RCC 7860 (cell line): Measurements from ENCODE around the gene DOCK10.
A peak's percentile ranks its signal among the peaks of the same experiment; 100 is the strongest.
"Not testable (repeated sequence)": the region's sequence is repeated elsewhere in the genome, so short reads cannot be mapped to it uniquely, and the experiment has no call there.

Source experiments
- DNase-seq: peaks from one replicate; pipeline ENCODE4 v3.0.0-alpha.2; 2015; ENCODE audit warnings: low spot score
- FAIRE-seq: peaks from 2 replicates; lab custom pipeline; 2012; peaks lifted over from hg19 to GRCh38; lab: Jason Lieb, UNC

DOCK10 gene

GRCh38 chr2:224951723-224952481, 90.4 kb downstream of the DOCK10 start:
- FAIRE-seq, result no peak
- no peak for DNase-seq

- no peak for DNase-seq
- no peak for FAIRE-seq
Observed at GRCh38 chr2:224948859-224949258, 93.4 kb downstream of the DOCK10 start.

- no peak for FAIRE-seq
Observed at GRCh38 chr2:224948005-224948404, 94.3 kb downstream of the DOCK10 start.

GRCh38 chr2:224947566-224947965, 94.7 kb downstream of the DOCK10 start:
- no peak for DNase-seq
- FAIRE-seq, result no peak

More at GRCh38 chr2:224948005-224948404, 94.3 kb downstream of the DOCK10 start:
- DNase-seq, result no peak

GRCh38 chr2:224946895-224947294, 95.4 kb downstream of the DOCK10 start:
- peak; percentile 22 for DNase-seq
- FAIRE-seq, result no peak

GRCh38 chr2:224944707-224945547, 97.3 kb downstream of the DOCK10 start:
- FAIRE-seq (no peak), DNase-seq (no peak)

- FAIRE-seq, DNase-seq: not testable (repeated sequence)
Observed at GRCh38 chr2:224943601-224944041, 98.6 kb downstream of the DOCK10 start.

- FAIRE-seq, result no peak
- DNase-seq, result no peak
Observed at GRCh38 chr2:224941960-224942359, 100.3 kb downstream of the DOCK10 start.

- DNase-seq (no peak), FAIRE-seq (no peak)
Observed at GRCh38 chr2:224940618-224941017, 101.7 kb downstream of the DOCK10 start.

- FAIRE-seq (no peak), DNase-seq (no peak)
Observed at GRCh38 chr2:224938651-224939182, 103.6 kb downstream of the DOCK10 start.

GRCh38 chr2:224937887-224938286, 104.4 kb downstream of the DOCK10 start:
- no peak for FAIRE-seq
- no peak for DNase-seq

- FAIRE-seq (no peak), DNase-seq (no peak)
Observed at GRCh38 chr2:224934526-224935188, 107.6 kb downstream of the DOCK10 start.

GRCh38 chr2:224933431-224933830, 108.8 kb downstream of the DOCK10 start:
- FAIRE-seq, result no peak
- DNase-seq, result no peak

GRCh38 chr2:224932522-224932921, 109.7 kb downstream of the DOCK10 start:
- DNase-seq, result no peak
- no peak for FAIRE-seq

GRCh38 chr2:224931956-224932355, 110.3 kb downstream of the DOCK10 start:
- no peak for DNase-seq
- no peak for FAIRE-seq

GRCh38 chr2:224930990-224931389, 111.3 kb downstream of the DOCK10 start:
- FAIRE-seq, result no peak

GRCh38 chr2:224930124-224930523, 112.1 kb downstream of the DOCK10 start:
- DNase-seq, result no peak
- FAIRE-seq, result no peak

More at GRCh38 chr2:224930990-224931389, 111.3 kb downstream of the DOCK10 start:
- no peak for DNase-seq

- no peak for FAIRE-seq
- DNase-seq, result no peak
Observed at GRCh38 chr2:224929512-224929911, 112.8 kb downstream of the DOCK10 start.

GRCh38 chr2:224927646-224928173, 114.6 kb downstream of the DOCK10 start:
- DNase-seq (no peak), FAIRE-seq (no peak)

GRCh38 chr2:224927011-224927410, 115.3 kb downstream of the DOCK10 start:
- FAIRE-seq (no peak), DNase-seq (no peak)

- DNase-seq (no peak), FAIRE-seq (peak; percentile 39)
Observed at GRCh38 chr2:224925810-224926100, 116.5 kb downstream of the DOCK10 start.
